Natural killer cell (primary cell): ENCODE data around the gene RMI1. TPM values are rescaled to one million over a fixed set of nuclear protein-coding genes. Genes with fewer than 3 reads are reported as not detected.
"Not testable (repeated sequence)": the region's sequence is repeated elsewhere in the genome, so short reads cannot be mapped to it uniquely, and the experiment has no call there.

ENCODE experiments used
- ATAC-seq, 3 donors: fragments of 150-1000 bp in 2 of 3; fragments of 200-7000 bp in 1 of 3; cut with Tn5 transposase; 1 replicate in 1 of 3; 2 replicates in 2 of 3; pipeline ENCODE4 v1.10.0; 2021; ENCODE audit warnings: mild to moderate bottlenecking in 2 of 3, moderate library complexity in 2 of 3
- DNase-seq, 2 donors: peaks; one replicate each; pipeline versions ENCODE4 v3.0.0 to v3.0.0-alpha.2; 2013 to 2021; ENCODE audit warnings: mixed read lengths in 1 of 2
- H3K27ac ChIP-seq: one replicate; pipeline ENCODE4 v1.5.1; 2013; ENCODE audit warnings: mild to moderate bottlenecking, low read length
- H3K27me3 ChIP-seq: one replicate; pipeline ENCODE4 v1.6.1; 2013; ENCODE audit warnings: low read length; ENCODE audit not compliant: control insufficient read depth, insufficient read depth
- H3K36me3 ChIP-seq: one replicate; pipeline ENCODE4 v1.6.1; 2013; ENCODE audit warnings: low read length; ENCODE audit not compliant: control insufficient read depth, insufficient read depth
- H3K4me1 ChIP-seq: one replicate; pipeline ENCODE4 v1.6.1; 2013; ENCODE audit warnings: low read length; ENCODE audit not compliant: control insufficient read depth, insufficient read depth
- H3K4me3 ChIP-seq: one replicate; pipeline ENCODE4 v1.5.1; 2013; ENCODE audit warnings: low read length
- H3K9me3 ChIP-seq: one replicate; pipeline ENCODE4 v1.6.1; 2013; ENCODE audit warnings: low read length; ENCODE audit not compliant: control insufficient read depth, insufficient read depth
- H3K27ac Mint-ChIP-seq, 2 donors: one replicate each; pipeline ENCODE4 v1.8.0; 2022; ENCODE audit warnings: mild to moderate bottlenecking in 2 of 2, mixed read lengths in 2 of 2, moderate library complexity in 1 of 2
- H3K27me3 Mint-ChIP-seq, 2 donors: one replicate each; pipeline ENCODE4 v1.8.0; 2022; ENCODE audit warnings: low read depth in 2 of 2, mixed read lengths in 2 of 2
- H3K36me3 Mint-ChIP-seq: one replicate; pipeline ENCODE4 v1.8.0; 2022; ENCODE audit warnings: mixed read lengths
- H3K4me1 Mint-ChIP-seq, 2 donors: one replicate each; pipeline ENCODE4 v1.8.0; 2022; ENCODE audit warnings: mixed read lengths in 2 of 2
- H3K4me3 Mint-ChIP-seq: one replicate; pipeline ENCODE4 v1.8.0; 2022; ENCODE audit warnings: mild to moderate bottlenecking, moderate library complexity, mixed read lengths
- H3K9me3 Mint-ChIP-seq, 2 donors: one replicate each; pipeline ENCODE4 v1.8.0; 2022; ENCODE audit warnings: mixed read lengths in 2 of 2
- WGBS: methylation state at CpG from one replicate; pipeline ENCODE4 v1.1.7; 2013; ENCODE audit warnings: missing lambda C conversion rate; ENCODE audit not compliant: insufficient coverage; 5-methylcytosine and 5-hydroxymethylcytosine counted together
- intact Hi-C: fragments of 100-400 bp; cut with micrococcal nuclease; formaldehyde crosslinking; loops from one replicate; pipeline ENCODE4 v1.14.2; 2022
- total RNA-seq, 4 donors: library from RNA; stranded (reverse); fragments of 120-200 nt in 1 of 4; gene quantifications; one replicate each; pipeline versions ENCODE4 v1.2.3 to v1.2.4, GENCODE V29; 2013 to 2022
- TF ChIP-seq, protein P1 (sequence below): fragments of 200-600 bp; IDR thresholded peaks from one replicate; pipeline ENCODE4 v1.8.0; 2022; ENCODE audit warnings: antibody characterized with exemption

RMI1 gene
- total RNA-seq, 3 donors from 2014 or later (not counting 1 experiment from before 2014, with no cell fraction given) = 2.8 to 5.4 (median 3.0) TPM

GRCh38 chr9:83936523-83936922 lies 44.1 kb upstream of the RMI1 start:
- Mint-ChIP-seq H3K4me1 (no peaks in the 10 kb centered on the region), H3K4me3 (no peak overlapping the region), H3K36me3 (no peaks in the 10 kb centered on the region), H3K27me3 (no peaks in the 10 kb centered on the region), H3K27ac (no peak overlapping the region), H3K9me3 (no peaks in the 10 kb centered on the region)
- Histone ChIP-seq H3K4me3 (no peak overlapping the region), H3K36me3 (peaks cover 4% of the 10 kb centered on the region), H3K9me3 (no peaks in the 10 kb centered on the region), H3K27me3 (no peaks in the 10 kb centered on the region), H3K4me1 (no peaks in the 10 kb centered on the region), H3K27ac (no peak overlapping the region)
- WGBS = 89% methylated on average over 6 of the region's 6 CpGs
- no peak for ATAC-seq
- TF ChIP-seq, protein P1, sequence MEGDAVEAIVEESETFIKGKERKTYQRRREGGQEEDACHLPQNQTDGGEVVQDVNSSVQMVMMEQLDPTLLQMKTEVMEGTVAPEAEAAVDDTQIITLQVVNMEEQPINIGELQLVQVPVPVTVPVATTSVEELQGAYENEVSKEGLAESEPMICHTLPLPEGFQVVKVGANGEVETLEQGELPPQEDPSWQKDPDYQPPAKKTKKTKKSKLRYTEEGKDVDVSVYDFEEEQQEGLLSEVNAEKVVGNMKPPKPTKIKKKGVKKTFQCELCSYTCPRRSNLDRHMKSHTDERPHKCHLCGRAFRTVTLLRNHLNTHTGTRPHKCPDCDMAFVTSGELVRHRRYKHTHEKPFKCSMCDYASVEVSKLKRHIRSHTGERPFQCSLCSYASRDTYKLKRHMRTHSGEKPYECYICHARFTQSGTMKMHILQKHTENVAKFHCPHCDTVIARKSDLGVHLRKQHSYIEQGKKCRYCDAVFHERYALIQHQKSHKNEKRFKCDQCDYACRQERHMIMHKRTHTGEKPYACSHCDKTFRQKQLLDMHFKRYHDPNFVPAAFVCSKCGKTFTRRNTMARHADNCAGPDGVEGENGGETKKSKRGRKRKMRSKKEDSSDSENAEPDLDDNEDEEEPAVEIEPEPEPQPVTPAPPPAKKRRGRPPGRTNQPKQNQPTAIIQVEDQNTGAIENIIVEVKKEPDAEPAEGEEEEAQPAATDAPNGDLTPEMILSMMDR = no peak
- intact Hi-C loops = loop anchor here (5.0 kb wide), 1 partner anchor 481 kb away; no protein-coding TSS in a partner anchor
- DNase-seq = no peak

- Mint-ChIP-seq H3K9me3 (no peaks in the 10 kb centered on the region), H3K4me3 (no peak overlapping the region), H3K4me1 (no peaks in the 10 kb centered on the region), H3K36me3 (peaks cover 12% of the 10 kb centered on the region), H3K27ac (no peak overlapping the region), H3K27me3 (no peaks in the 10 kb centered on the region)
- Histone ChIP-seq H3K36me3 (peaks cover 16% of the 10 kb centered on the region), H3K4me3 (no peak overlapping the region), H3K27ac (no peak overlapping the region), H3K4me1 (no peaks in the 10 kb centered on the region), H3K9me3 (no peaks in the 10 kb centered on the region), H3K27me3 (no peaks in the 10 kb centered on the region)
- no CpG with 5 or more reads among the region's 1 CpG for WGBS
- intact Hi-C loops = loop anchor here (1.0 to 5.0 kb wide), 4 partner anchors 235 to 479 kb away; no protein-coding TSS in a partner anchor
- TF ChIP-seq, protein P1 = peak; percentile 86
- ATAC-seq = peak; percentile 68 to 81 (median 78)
- peak in 1 of 2 donors; percentile 83 for DNase-seq
Measured at GRCh38 chr9:83937861-83938455, 42.6 kb upstream of the RMI1 start.

DNA sequence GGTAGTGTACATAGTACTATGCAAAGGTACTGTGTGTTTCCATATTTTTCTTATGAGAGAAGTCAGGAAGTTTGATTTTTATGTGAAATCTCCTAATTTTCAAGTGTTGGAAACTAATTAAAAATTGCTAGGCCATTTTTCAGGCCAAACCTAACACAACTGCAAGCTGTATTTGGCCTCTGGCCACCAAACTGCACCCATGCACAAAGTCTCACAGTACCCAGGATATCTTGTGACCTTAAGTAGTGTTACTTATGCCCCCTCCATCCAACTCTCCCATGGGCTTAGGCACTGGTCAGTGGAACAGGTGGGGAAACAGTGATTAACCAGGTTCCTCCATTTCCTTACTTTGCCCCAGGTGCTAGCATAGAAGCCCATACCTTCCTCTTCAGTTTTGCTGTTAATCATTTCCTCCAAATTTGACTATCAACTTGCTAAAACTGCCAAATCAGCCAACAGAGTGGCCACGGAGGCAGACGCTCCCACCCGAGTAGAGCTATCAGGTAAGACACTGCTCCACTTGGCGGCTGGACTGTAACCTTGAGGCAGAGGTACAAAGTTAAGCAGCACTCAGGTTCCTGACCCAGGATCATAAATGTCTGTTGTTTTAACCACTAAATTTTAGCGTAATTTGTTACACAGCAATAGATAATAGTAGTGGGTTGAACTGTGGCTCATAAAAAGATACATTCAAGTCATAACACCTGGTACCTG lies 39.9 kb upstream of the RMI1 start:
- no peak overlapping the region for H3K4me3 Mint-ChIP-seq

GRCh38 chr9:83948096-83948495 lies 32.5 kb upstream of the RMI1 start:
- H3K9me3 Mint-ChIP-seq, H3K27me3 ChIP-seq, intact Hi-C loops, H3K4me1 ChIP-seq, H3K27ac Mint-ChIP-seq, H3K27ac ChIP-seq, ATAC-seq, DNase-seq, H3K36me3 Mint-ChIP-seq, H3K4me3 Mint-ChIP-seq, H3K27me3 Mint-ChIP-seq, H3K4me3 ChIP-seq, H3K9me3 ChIP-seq, H3K4me1 Mint-ChIP-seq: not testable (repeated sequence)
- WGBS = 97% methylated on average over 35 of the region's 39 CpGs
- peaks cover 13% of the 10 kb centered on the region for H3K36me3 ChIP-seq

More for the DNA sequence above, 39.9 kb upstream of the RMI1 start:
- Histone ChIP-seq H3K27me3 (no peaks in the 10 kb centered on the region), H3K4me1 (no peaks in the 10 kb centered on the region), H3K27ac (no peak overlapping the region), H3K4me3 (no peak overlapping the region), H3K36me3 (peaks cover 24% of the 10 kb centered on the region), H3K9me3 (no peaks in the 10 kb centered on the region)
- TF ChIP-seq, protein P1 = no peak
- intact Hi-C loops = no loop called here
- no peaks in the 10 kb centered on the region for H3K4me1 Mint-ChIP-seq
- H3K9me3 Mint-ChIP-seq = no peaks in the 10 kb centered on the region
- 90% methylated on average over 4 of the region's 5 CpGs for WGBS
- no peak overlapping the region for H3K27ac Mint-ChIP-seq
- peaks cover 12% of the 10 kb centered on the region for H3K36me3 Mint-ChIP-seq
- ATAC-seq (no peak), DNase-seq (no peak)
- no peaks in the 10 kb centered on the region for H3K27me3 Mint-ChIP-seq
